ENCODE results near the gene TMEM63B. TPM values are rescaled to one million over a fixed set of nuclear protein-coding genes. Genes with fewer than 3 reads are reported as not detected.

Gene TMEM63B
- polyA plus RNA-seq, 3 donors = 1.3 to 25.7 (median 1.9) TPM

GRCh38 chr6:44156494-44157151 is 29.3 kb downstream of the TMEM63B start:
- Histone ChIP-seq H4K20me1 (ENCODE audit: insufficient read depth, low read length) (peaks cover 5% of the 10 kb centered on the region), H3K9ac (ENCODE audit: insufficient read depth, low read length, poor library complexity, severe bottlenecking) (no peak overlapping the region), H3K4me3 (replicated peaks in 1 of 3; ENCODE audit: low read depth in 2 of 3, low read length in 3 of 3) (no peak overlapping the region), H3K4me1 (ENCODE audit: control insufficient read depth in 1 of 2, insufficient read depth in 2 of 2, low read length in 2 of 2) (peaks cover 0 to 2% of the 10 kb centered on the region in 2 donors), H3K27me3 (ENCODE audit: control insufficient read depth in 2 of 2, insufficient read depth in 2 of 2, low read length in 2 of 2) (no peaks in the 10 kb centered on the region), H3K4me2 (replicated peaks; ENCODE audit: extremely low read depth, low read length, poor library complexity, severe bottlenecking) (no peak overlapping the region), H2AFZ (ENCODE audit: insufficient read depth, low read depth, low read length, poor library complexity, severe bottlenecking) (no peak overlapping the region), H3K79me2 (ENCODE audit: insufficient read depth, low read length) (no peaks in the 10 kb centered on the region), H3K27ac (ENCODE audit: low read depth in 1 of 2, low read length in 2 of 2) (no peak overlapping the region), H3K36me3 (replicated peaks in 1 of 2; ENCODE audit: control insufficient read depth in 1 of 2, insufficient read depth in 2 of 2, low read length in 2 of 2) (no peaks in the 10 kb centered on the region), H3K9me3 (replicated peaks in 1 of 2; ENCODE audit: control insufficient read depth in 1 of 2, insufficient read depth in 1 of 2, low read length in 2 of 2) (no peaks in the 10 kb centered on the region)
- intact Hi-C loops (cut with micrococcal nuclease) = no loop called here
- DNase-seq = no peak
- Mint-ChIP-seq H3K4me3 (no peak overlapping the region), H3K4me1 (peaks cover 6% of the 10 kb centered on the region), H3K36me3 (no peaks in the 10 kb centered on the region), H3K27me3 (ENCODE audit: low read depth in 3 of 3) (peaks cover 0 to 5% (median 5%) of the 10 kb centered on the region in 3 donors), H3K27ac (peak overlapping the region in 2 of 7 donors; percentile 15 to 59), H3K9me3 (peaks cover 0 to 4% (median 0%) of the 10 kb centered on the region in 7 donors)
- WGBS (ENCODE audit: insufficient coverage) = 97% methylated on average over 8 of the region's 9 CpGs
- TF ChIP-seq CTCF (IDR thresholded peaks at IDR 0.05) = no peak

- Histone ChIP-seq H2AFZ (ENCODE audit: insufficient read depth, low read depth, low read length, poor library complexity, severe bottlenecking) (no peak overlapping the region), H3K4me1 (ENCODE audit: control insufficient read depth in 1 of 2, insufficient read depth in 2 of 2, low read length in 2 of 2) (no peaks in the 10 kb centered on the region), H3K4me3 (replicated peaks in 1 of 3; ENCODE audit: low read depth in 2 of 3, low read length in 3 of 3) (no peak overlapping the region), H3K79me2 (ENCODE audit: insufficient read depth, low read length) (no peaks in the 10 kb centered on the region), H3K4me2 (replicated peaks; ENCODE audit: extremely low read depth, low read length, poor library complexity, severe bottlenecking) (no peak overlapping the region), H3K27me3 (ENCODE audit: control insufficient read depth in 2 of 2, insufficient read depth in 2 of 2, low read length in 2 of 2) (no peaks in the 10 kb centered on the region), H3K36me3 (replicated peaks in 1 of 2; ENCODE audit: control insufficient read depth in 1 of 2, insufficient read depth in 2 of 2, low read length in 2 of 2) (no peaks in the 10 kb centered on the region), H4K20me1 (ENCODE audit: insufficient read depth, low read length) (peaks cover 2% of the 10 kb centered on the region), H3K9ac (ENCODE audit: insufficient read depth, low read length, poor library complexity, severe bottlenecking) (no peak overlapping the region), H3K27ac (ENCODE audit: low read depth in 1 of 2, low read length in 2 of 2) (no peak overlapping the region), H3K9me3 (replicated peaks in 1 of 2; ENCODE audit: control insufficient read depth in 1 of 2, insufficient read depth in 1 of 2, low read length in 2 of 2) (no peaks in the 10 kb centered on the region)
- Mint-ChIP-seq H3K9me3 (peaks cover 0 to 4% (median 0%) of the 10 kb centered on the region in 7 donors), H3K4me1 (peaks cover 4% of the 10 kb centered on the region), H3K27ac (no peak overlapping the region), H3K36me3 (no peaks in the 10 kb centered on the region), H3K27me3 (ENCODE audit: low read depth in 3 of 3) (peaks cover under 1 to 5% (median 3%) of the 10 kb centered on the region in 3 donors), H3K4me3 (no peak overlapping the region)
- no peak for DNase-seq
- intact Hi-C loops (cut with micrococcal nuclease) = no loop called here
- 67% methylated on average over 9 of the region's 11 CpGs for WGBS (ENCODE audit: insufficient coverage)
- no peak for TF ChIP-seq CTCF (IDR thresholded peaks at IDR 0.05)
Measured at GRCh38 chr6:44157152-44157521, 29.8 kb downstream of the TMEM63B start.
